Measurements from ENCODE around the gene SYNE1.

The SYNE1 gene

DNA sequence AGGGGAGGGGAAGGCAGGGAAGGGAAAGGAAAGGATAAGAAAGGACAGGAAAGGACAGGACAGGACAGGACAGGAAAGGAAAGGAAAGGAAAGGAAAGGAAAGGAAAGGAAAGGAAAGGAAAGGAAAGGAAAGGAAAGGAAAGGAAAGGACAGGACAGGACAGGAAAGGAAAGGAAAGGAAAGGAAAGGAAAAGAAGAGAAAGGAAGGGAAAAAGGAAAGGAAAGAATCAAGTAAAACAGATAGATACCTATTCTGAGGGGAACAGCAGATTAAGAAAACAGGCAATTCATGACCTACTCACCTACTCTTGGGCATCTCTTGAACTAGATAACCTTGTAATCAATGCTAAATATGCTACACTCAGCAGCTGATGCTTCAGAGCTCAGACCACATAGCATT is 265.4 kb downstream of the SYNE1 start:
- H3K9me3 ChIP-seq (ENCODE audit: control insufficient read depth, low read length) = no peaks in the 10 kb centered on the region
- no peak overlapping the region for H3K27ac ChIP-seq (ENCODE audit: insufficient read depth, low read length, poor library complexity, severe bottlenecking)
- DNase-seq = no peak
- no peaks in the 10 kb centered on the region for H3K36me3 ChIP-seq (ENCODE audit: control insufficient read depth, insufficient read depth, low read length)
- H3K4me1 ChIP-seq (ENCODE audit: control insufficient read depth, insufficient read depth, low read length, poor library complexity, severe bottlenecking) = no peaks in the 10 kb centered on the region
- peaks cover 4% of the 10 kb centered on the region for H3K27me3 ChIP-seq (replicated peaks; ENCODE audit: control insufficient read depth, insufficient read depth, low read length, poor library complexity, severe bottlenecking)
- no peak overlapping the region for H3K4me3 ChIP-seq (ENCODE audit: insufficient read depth, low read depth, low read length, poor library complexity, severe bottlenecking)

DNA sequence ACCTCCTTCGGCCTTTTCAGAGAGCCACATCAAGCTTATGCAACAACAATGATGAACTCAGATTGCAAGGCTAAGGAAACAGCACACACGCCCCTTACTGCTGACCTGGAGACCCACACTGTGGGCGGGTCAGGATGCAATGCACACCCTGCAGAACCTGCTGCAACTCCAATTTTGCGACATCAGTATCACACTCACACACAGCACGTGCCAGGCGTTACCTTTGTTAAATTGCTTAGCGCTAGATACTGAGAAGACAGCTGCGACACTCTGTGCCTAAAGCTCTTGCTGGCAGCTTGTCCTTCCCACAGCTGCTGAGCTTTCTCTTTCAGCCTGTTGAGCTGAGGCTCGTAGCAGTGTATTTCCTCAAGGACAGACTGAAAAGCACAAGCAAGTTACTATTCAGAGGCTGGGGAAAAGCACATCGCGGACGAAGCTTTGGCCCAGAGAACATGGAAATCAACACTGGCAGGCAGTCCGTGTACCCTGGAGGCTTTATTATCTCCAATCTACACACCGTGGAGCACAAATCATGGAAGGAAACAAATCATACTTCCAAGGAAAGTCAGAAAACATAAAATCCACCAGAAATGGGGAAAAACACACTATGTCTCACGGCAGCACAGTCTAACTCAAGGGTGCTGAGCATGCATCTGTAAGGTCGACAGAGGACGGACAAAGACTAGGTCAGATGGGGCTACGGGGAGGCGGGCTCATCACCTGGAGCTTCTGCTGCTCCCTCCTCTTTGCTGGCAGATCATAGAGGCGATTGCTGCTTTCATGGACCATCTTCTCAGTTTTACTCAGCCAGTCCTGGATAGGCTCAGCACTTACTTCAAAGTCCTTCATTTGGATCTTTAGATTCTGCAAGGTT is 268.2 kb downstream of the SYNE1 start:
- Histone ChIP-seq H3K27ac (ENCODE audit: insufficient read depth, low read length, poor library complexity, severe bottlenecking) (no peak overlapping the region), H3K4me3 (ENCODE audit: insufficient read depth, low read depth, low read length, poor library complexity, severe bottlenecking) (no peak overlapping the region), H3K4me1 (ENCODE audit: control insufficient read depth, insufficient read depth, low read length, poor library complexity, severe bottlenecking) (no peaks in the 10 kb centered on the region), H3K36me3 (ENCODE audit: control insufficient read depth, insufficient read depth, low read length) (no peaks in the 10 kb centered on the region), H3K27me3 (replicated peaks; ENCODE audit: control insufficient read depth, insufficient read depth, low read length, poor library complexity, severe bottlenecking) (peaks cover 4% of the 10 kb centered on the region), H3K9me3 (ENCODE audit: control insufficient read depth, low read length) (no peaks in the 10 kb centered on the region)
- DNase-seq = no peak

DNA sequence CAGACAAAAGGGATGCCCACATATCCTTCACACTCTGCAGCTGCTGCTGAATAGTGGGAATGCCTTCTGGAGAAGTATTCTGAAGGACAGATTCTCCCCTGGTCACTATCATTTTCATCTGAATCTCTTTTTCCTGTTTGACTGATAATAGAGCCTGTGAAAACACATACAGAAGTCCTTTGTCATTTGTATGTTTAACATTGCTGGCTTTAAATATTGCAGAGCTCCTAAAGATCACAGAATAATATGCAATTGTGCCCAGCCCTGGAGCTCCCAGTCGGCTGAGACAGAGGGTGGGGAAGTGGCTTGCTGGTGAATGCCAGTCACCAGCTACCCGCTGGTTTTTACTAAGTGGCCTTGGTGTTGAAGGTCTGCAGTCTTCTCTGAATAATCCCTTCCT is 272.3 kb downstream of the SYNE1 start:
- Histone ChIP-seq H3K27ac (ENCODE audit: insufficient read depth, low read length, poor library complexity, severe bottlenecking) (no peak overlapping the region), H3K4me3 (ENCODE audit: insufficient read depth, low read depth, low read length, poor library complexity, severe bottlenecking) (no peak overlapping the region), H3K9me3 (ENCODE audit: control insufficient read depth, low read length) (no peaks in the 10 kb centered on the region), H3K27me3 (replicated peaks; ENCODE audit: control insufficient read depth, insufficient read depth, low read length, poor library complexity, severe bottlenecking) (peaks cover 4% of the 10 kb centered on the region), H3K36me3 (ENCODE audit: control insufficient read depth, insufficient read depth, low read length) (no peaks in the 10 kb centered on the region), H3K4me1 (ENCODE audit: control insufficient read depth, insufficient read depth, low read length, poor library complexity, severe bottlenecking) (no peaks in the 10 kb centered on the region)
- DNase-seq = no peak

DNA sequence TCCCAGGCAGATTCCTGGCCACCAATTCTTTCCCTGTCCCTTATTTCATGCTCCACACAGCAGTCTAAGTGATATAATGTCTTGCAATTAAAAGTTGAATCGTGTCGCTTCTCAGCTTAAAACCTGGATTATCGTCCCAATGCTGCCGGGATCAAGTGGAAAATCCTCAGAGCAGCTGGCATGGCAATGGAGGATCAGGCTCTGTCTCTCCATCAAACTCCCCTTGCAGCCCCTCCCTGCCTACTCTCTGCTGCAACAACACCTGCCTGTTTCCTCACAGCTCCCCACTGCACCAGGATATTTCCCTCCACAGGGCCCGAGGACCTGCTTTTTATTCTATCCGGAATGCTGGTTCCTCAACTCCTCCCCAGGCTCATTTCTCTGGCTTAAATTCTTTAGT is 277.1 kb downstream of the SYNE1 start:
- H3K4me3 ChIP-seq (ENCODE audit: insufficient read depth, low read depth, low read length, poor library complexity, severe bottlenecking) = no peak overlapping the region
- H3K4me1 ChIP-seq (ENCODE audit: control insufficient read depth, insufficient read depth, low read length, poor library complexity, severe bottlenecking) = no peaks in the 10 kb centered on the region
- no peaks in the 10 kb centered on the region for H3K27me3 ChIP-seq (replicated peaks; ENCODE audit: control insufficient read depth, insufficient read depth, low read length, poor library complexity, severe bottlenecking)
- H3K27ac ChIP-seq (ENCODE audit: insufficient read depth, low read length, poor library complexity, severe bottlenecking) = no peak overlapping the region
- H3K36me3 ChIP-seq (ENCODE audit: control insufficient read depth, insufficient read depth, low read length) = no peaks in the 10 kb centered on the region
- no peaks in the 10 kb centered on the region for H3K9me3 ChIP-seq (ENCODE audit: control insufficient read depth, low read length)
- no peak for DNase-seq

DNA sequence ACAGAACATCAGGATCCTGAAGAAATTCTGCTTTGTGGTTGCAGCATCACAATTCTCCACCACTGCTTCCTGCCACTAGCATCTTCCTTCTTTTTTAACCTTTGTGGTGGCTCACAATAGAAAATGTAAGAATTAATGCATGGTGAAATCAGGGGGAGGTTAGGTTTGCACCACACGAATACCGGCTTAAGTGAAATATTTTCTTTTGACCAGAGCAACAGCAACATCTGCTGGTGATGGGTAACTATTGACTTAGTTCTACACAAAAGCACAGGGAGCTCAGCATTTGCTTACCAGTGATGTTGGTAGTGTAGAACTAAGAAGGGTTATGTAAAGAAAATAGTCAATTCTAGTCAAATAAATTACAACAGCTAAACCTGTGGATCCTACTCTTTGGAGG is 280.5 kb downstream of the SYNE1 start:
- no peaks in the 10 kb centered on the region for H3K36me3 ChIP-seq (ENCODE audit: control insufficient read depth, insufficient read depth, low read length)
- no peak overlapping the region for H3K27ac ChIP-seq (ENCODE audit: insufficient read depth, low read length, poor library complexity, severe bottlenecking)
- no peak for DNase-seq
- H3K27me3 ChIP-seq (replicated peaks; ENCODE audit: control insufficient read depth, insufficient read depth, low read length, poor library complexity, severe bottlenecking) = no peaks in the 10 kb centered on the region
- H3K9me3 ChIP-seq (ENCODE audit: control insufficient read depth, low read length) = no peaks in the 10 kb centered on the region
- no peaks in the 10 kb centered on the region for H3K4me1 ChIP-seq (ENCODE audit: control insufficient read depth, insufficient read depth, low read length, poor library complexity, severe bottlenecking)
- no peak overlapping the region for H3K4me3 ChIP-seq (ENCODE audit: insufficient read depth, low read depth, low read length, poor library complexity, severe bottlenecking)

DNA sequence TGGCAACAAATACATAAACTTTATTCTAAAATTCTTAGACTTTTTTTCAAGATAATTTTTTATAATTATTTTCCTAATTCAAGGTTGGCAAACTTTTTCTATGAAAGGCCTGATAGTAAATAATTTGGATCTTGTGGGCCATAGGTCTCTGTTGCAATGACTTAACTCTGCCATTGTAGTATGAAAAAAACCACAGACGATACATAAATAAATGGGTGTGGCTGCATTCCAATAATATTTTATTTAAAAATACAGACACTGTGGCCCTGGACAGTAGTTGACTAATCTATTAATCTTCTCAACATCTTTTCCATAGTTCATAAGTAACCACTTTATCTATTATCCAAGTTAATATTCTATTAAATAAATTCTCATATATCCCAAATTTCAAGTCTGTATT is 281.1 kb downstream of the SYNE1 start:
- Histone ChIP-seq H3K9me3 (ENCODE audit: control insufficient read depth, low read length) (no peaks in the 10 kb centered on the region), H3K4me1 (ENCODE audit: control insufficient read depth, insufficient read depth, low read length, poor library complexity, severe bottlenecking) (no peaks in the 10 kb centered on the region), H3K27ac (ENCODE audit: insufficient read depth, low read length, poor library complexity, severe bottlenecking) (no peak overlapping the region), H3K36me3 (ENCODE audit: control insufficient read depth, insufficient read depth, low read length) (no peaks in the 10 kb centered on the region), H3K27me3 (replicated peaks; ENCODE audit: control insufficient read depth, insufficient read depth, low read length, poor library complexity, severe bottlenecking) (no peaks in the 10 kb centered on the region), H3K4me3 (ENCODE audit: insufficient read depth, low read depth, low read length, poor library complexity, severe bottlenecking) (no peak overlapping the region)
- no peak for DNase-seq

DNA sequence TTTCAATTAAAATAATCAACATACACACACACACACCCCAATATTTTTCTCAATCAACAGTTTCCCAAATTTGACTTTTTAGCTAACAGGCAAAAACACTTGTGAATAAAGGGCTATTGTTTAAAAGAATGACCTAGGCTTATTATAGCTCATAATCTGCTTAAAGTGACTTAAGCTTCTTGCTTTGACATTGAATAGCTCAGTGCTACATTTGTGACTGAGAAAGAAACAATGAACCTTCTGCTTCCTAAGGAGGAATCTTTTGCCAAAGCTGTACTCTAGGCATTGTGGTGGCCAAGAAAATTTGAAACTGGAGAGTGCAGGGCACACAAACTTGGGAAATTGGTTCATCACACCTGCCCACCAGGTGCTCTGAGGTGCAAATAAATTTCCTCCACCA is 282.0 kb downstream of the SYNE1 start:
- Histone ChIP-seq H3K27ac (ENCODE audit: insufficient read depth, low read length, poor library complexity, severe bottlenecking) (no peak overlapping the region), H3K9me3 (ENCODE audit: control insufficient read depth, low read length) (no peaks in the 10 kb centered on the region), H3K27me3 (replicated peaks; ENCODE audit: control insufficient read depth, insufficient read depth, low read length, poor library complexity, severe bottlenecking) (no peaks in the 10 kb centered on the region), H3K4me3 (ENCODE audit: insufficient read depth, low read depth, low read length, poor library complexity, severe bottlenecking) (no peak overlapping the region), H3K4me1 (ENCODE audit: control insufficient read depth, insufficient read depth, low read length, poor library complexity, severe bottlenecking) (no peaks in the 10 kb centered on the region), H3K36me3 (ENCODE audit: control insufficient read depth, insufficient read depth, low read length) (no peaks in the 10 kb centered on the region)
- no peak for DNase-seq

DNA sequence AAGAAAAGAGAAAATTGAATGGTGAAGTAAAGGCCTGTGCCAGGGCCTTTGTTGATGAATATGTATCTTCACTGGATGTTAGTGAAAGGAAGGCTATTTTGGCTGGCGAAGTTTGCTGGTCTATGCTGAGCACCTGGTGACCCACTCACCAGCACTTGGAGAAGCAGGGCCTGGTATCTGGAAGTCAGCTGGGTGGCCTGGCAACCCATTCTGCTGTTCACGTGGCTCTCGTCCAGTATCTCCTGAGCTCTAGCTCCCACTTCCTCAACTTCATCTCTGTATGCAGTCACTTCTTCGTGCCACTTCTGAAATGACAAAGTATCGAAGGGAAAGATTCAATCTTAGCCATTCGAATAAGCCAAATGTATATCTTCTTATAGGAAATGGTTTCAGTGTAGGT is 283.7 kb downstream of the SYNE1 start:
- Histone ChIP-seq H3K4me1 (ENCODE audit: control insufficient read depth, insufficient read depth, low read length, poor library complexity, severe bottlenecking) (no peaks in the 10 kb centered on the region), H3K9me3 (ENCODE audit: control insufficient read depth, low read length) (no peaks in the 10 kb centered on the region), H3K27ac (ENCODE audit: insufficient read depth, low read length, poor library complexity, severe bottlenecking) (no peak overlapping the region), H3K27me3 (replicated peaks; ENCODE audit: control insufficient read depth, insufficient read depth, low read length, poor library complexity, severe bottlenecking) (no peaks in the 10 kb centered on the region), H3K36me3 (ENCODE audit: control insufficient read depth, insufficient read depth, low read length) (no peaks in the 10 kb centered on the region), H3K4me3 (ENCODE audit: insufficient read depth, low read depth, low read length, poor library complexity, severe bottlenecking) (no peak overlapping the region)
- no peak for DNase-seq

DNA sequence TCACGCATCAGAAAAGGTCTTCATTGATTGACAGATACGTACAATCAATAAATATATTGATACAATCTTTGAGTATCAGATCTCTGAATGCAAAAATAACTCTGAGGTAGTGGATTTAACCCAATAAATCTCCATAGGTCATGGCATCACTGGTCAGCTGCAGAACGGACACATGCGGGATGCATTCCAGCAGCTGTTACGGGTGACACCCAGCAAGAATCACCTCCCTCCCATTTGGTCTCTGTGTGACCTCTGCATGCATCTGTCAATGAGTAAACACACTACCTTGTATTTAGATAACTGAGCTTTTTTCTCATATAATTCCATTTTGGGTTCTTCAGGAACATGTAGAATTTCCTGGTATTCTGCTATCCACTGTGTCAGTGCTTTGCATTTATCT is 285.4 kb downstream of the SYNE1 start:
- Histone ChIP-seq H3K4me1 (ENCODE audit: control insufficient read depth, insufficient read depth, low read length, poor library complexity, severe bottlenecking) (no peaks in the 10 kb centered on the region), H3K27me3 (replicated peaks; ENCODE audit: control insufficient read depth, insufficient read depth, low read length, poor library complexity, severe bottlenecking) (no peaks in the 10 kb centered on the region), H3K4me3 (ENCODE audit: insufficient read depth, low read depth, low read length, poor library complexity, severe bottlenecking) (no peak overlapping the region), H3K9me3 (ENCODE audit: control insufficient read depth, low read length) (no peaks in the 10 kb centered on the region), H3K36me3 (ENCODE audit: control insufficient read depth, insufficient read depth, low read length) (no peaks in the 10 kb centered on the region), H3K27ac (ENCODE audit: insufficient read depth, low read length, poor library complexity, severe bottlenecking) (no peak overlapping the region)
- DNase-seq = no peak

DNA sequence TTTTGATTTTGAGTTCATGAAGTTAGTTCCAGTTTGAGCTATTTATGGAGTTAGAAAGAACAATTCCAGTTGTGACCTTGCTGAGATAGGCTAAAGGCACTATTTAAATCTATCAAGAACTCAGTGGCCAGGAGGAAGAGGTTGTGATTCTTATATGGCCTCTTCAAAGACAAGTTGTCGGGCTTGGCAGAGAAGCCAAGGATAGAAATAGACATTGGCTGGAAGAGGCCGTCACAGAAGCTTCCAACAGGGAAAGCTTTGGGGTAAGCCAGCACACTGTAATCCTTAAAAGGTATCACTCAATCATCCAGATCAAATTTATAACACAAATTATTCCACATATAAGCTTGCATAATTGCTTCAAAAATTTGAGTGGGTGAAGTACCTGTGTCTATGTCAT is 286.1 kb downstream of the SYNE1 start:
- Histone ChIP-seq H3K27ac (ENCODE audit: insufficient read depth, low read length, poor library complexity, severe bottlenecking) (no peak overlapping the region), H3K4me3 (ENCODE audit: insufficient read depth, low read depth, low read length, poor library complexity, severe bottlenecking) (no peak overlapping the region), H3K36me3 (ENCODE audit: control insufficient read depth, insufficient read depth, low read length) (no peaks in the 10 kb centered on the region), H3K4me1 (ENCODE audit: control insufficient read depth, insufficient read depth, low read length, poor library complexity, severe bottlenecking) (no peaks in the 10 kb centered on the region), H3K9me3 (ENCODE audit: control insufficient read depth, low read length) (no peaks in the 10 kb centered on the region), H3K27me3 (replicated peaks; ENCODE audit: control insufficient read depth, insufficient read depth, low read length, poor library complexity, severe bottlenecking) (no peaks in the 10 kb centered on the region)
- DNase-seq = no peak

Measured in effector memory CD4-positive, alpha-beta T cell (primary cell).